ENCODE results near the gene SIN3B.

The SIN3B gene

DNA sequence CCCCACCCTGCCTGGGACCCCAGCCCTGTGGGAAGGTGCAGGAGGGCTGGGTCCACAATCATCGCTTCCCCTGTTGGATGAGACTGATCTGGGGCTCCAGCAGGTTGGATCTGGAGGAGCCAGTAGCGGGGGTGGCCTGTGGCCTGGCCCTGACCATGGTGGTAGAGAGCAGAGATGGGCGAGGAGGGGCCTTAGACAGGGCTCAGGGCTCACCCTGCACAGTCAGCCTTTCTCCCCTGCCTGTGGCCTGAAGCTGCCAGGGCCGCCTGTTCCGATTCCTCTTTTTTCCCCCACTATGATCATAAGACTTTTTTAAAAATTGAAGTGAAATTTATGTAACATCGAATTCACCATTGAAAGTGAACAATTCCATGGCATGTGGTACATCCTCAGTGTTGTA is 18.2 kb downstream of the SIN3B start:
- no peak overlapping the region for H3K9ac ChIP-seq (ENCODE audit: low read length)
- H3K4me2 ChIP-seq (ENCODE audit: low read depth, low read length, poor library complexity, severe bottlenecking) = no peak overlapping the region
- no peaks in the 10 kb centered on the region for H3K79me2 ChIP-seq (ENCODE audit: insufficient read depth, low read length)
- H3K27ac ChIP-seq (ENCODE audit: low read depth, low read length) = no peak overlapping the region
- H3K36me3 ChIP-seq (ENCODE audit: low read length) = no peaks in the 10 kb centered on the region
- H4K20me1 ChIP-seq (ENCODE audit: low read depth, low read length) = no peaks in the 10 kb centered on the region
- TF ChIP-seq, protein P1, sequence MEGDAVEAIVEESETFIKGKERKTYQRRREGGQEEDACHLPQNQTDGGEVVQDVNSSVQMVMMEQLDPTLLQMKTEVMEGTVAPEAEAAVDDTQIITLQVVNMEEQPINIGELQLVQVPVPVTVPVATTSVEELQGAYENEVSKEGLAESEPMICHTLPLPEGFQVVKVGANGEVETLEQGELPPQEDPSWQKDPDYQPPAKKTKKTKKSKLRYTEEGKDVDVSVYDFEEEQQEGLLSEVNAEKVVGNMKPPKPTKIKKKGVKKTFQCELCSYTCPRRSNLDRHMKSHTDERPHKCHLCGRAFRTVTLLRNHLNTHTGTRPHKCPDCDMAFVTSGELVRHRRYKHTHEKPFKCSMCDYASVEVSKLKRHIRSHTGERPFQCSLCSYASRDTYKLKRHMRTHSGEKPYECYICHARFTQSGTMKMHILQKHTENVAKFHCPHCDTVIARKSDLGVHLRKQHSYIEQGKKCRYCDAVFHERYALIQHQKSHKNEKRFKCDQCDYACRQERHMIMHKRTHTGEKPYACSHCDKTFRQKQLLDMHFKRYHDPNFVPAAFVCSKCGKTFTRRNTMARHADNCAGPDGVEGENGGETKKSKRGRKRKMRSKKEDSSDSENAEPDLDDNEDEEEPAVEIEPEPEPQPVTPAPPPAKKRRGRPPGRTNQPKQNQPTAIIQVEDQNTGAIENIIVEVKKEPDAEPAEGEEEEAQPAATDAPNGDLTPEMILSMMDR (IDR thresholded peaks at IDR 0.05; ENCODE audit: insufficient read depth, low read length, poor library complexity, severe bottlenecking) = no peak
- no peak overlapping the region for H2AFZ ChIP-seq (ENCODE audit: low read depth, low read length, severe bottlenecking)
- H3K27me3 ChIP-seq (ENCODE audit: low read length) = no peaks in the 10 kb centered on the region
- no peaks in the 10 kb centered on the region for H3F3A ChIP-seq (ENCODE audit: insufficient read depth)
- no peaks in the 10 kb centered on the region for H3K9me3 ChIP-seq (ENCODE audit: insufficient read depth, low read length)
- H3K9me2 ChIP-seq (replicated peaks; ENCODE audit: insufficient read depth, low read length) = no peaks in the 10 kb centered on the region
- no peak overlapping the region for H3K4me3 ChIP-seq (ENCODE audit: insufficient read depth, low read length, poor library complexity, severe bottlenecking)

- Histone ChIP-seq H3K4me2 (ENCODE audit: low read depth, low read length, poor library complexity, severe bottlenecking) (no peak overlapping the region), H3F3A (ENCODE audit: insufficient read depth) (no peaks in the 10 kb centered on the region), H3K9me3 (ENCODE audit: insufficient read depth, low read length) (no peaks in the 10 kb centered on the region), H3K9ac (ENCODE audit: low read length) (no peak overlapping the region), H3K79me2 (ENCODE audit: insufficient read depth, low read length) (no peaks in the 10 kb centered on the region), H3K36me3 (ENCODE audit: low read length) (no peaks in the 10 kb centered on the region), H3K27me3 (ENCODE audit: low read length) (no peaks in the 10 kb centered on the region), H3K27ac (ENCODE audit: low read depth, low read length) (no peak overlapping the region), H4K20me1 (ENCODE audit: low read depth, low read length) (no peaks in the 10 kb centered on the region), H2AFZ (ENCODE audit: low read depth, low read length, severe bottlenecking) (no peak overlapping the region), H3K9me2 (replicated peaks; ENCODE audit: insufficient read depth, low read length) (no peaks in the 10 kb centered on the region), H3K4me3 (ENCODE audit: insufficient read depth, low read length, poor library complexity, severe bottlenecking) (no peak overlapping the region)
- TF ChIP-seq EZH2phosphoT487 (conservative IDR thresholded peaks at IDR 0.05; ENCODE audit: low read length) = no peak
- TF ChIP-seq, protein P1 (IDR thresholded peaks at IDR 0.05; ENCODE audit: insufficient read depth, low read length, poor library complexity, severe bottlenecking) = no peak
Measured at GRCh38 chr19:16849168-16849567, 20.0 kb downstream of the SIN3B start.

- H3K27me3 ChIP-seq (ENCODE audit: low read length) = no peaks in the 10 kb centered on the region
- H4K20me1 ChIP-seq (ENCODE audit: low read depth, low read length) = no peaks in the 10 kb centered on the region
- no peak overlapping the region for H2AFZ ChIP-seq (ENCODE audit: low read depth, low read length, severe bottlenecking)
- no peak overlapping the region for H3K27ac ChIP-seq (ENCODE audit: low read depth, low read length)
- no peak for TF ChIP-seq EZH2phosphoT487 (conservative IDR thresholded peaks at IDR 0.05; ENCODE audit: low read length)
- TF ChIP-seq, protein P1 (IDR thresholded peaks at IDR 0.05; ENCODE audit: insufficient read depth, low read length, poor library complexity, severe bottlenecking) = no peak
- H3K36me3 ChIP-seq (ENCODE audit: low read length) = no peaks in the 10 kb centered on the region
- H3K9me2 ChIP-seq (replicated peaks; ENCODE audit: insufficient read depth, low read length) = no peaks in the 10 kb centered on the region
- no peak overlapping the region for H3K4me3 ChIP-seq (ENCODE audit: insufficient read depth, low read length, poor library complexity, severe bottlenecking)
- H3K9ac ChIP-seq (ENCODE audit: low read length) = no peak overlapping the region
- no peaks in the 10 kb centered on the region for H3F3A ChIP-seq (ENCODE audit: insufficient read depth)
- H3K9me3 ChIP-seq (ENCODE audit: insufficient read depth, low read length) = no peaks in the 10 kb centered on the region
- H3K4me2 ChIP-seq (ENCODE audit: low read depth, low read length, poor library complexity, severe bottlenecking) = no peak overlapping the region
- H3K79me2 ChIP-seq (ENCODE audit: insufficient read depth, low read length) = no peaks in the 10 kb centered on the region
Measured at GRCh38 chr19:16850133-16850532, 20.9 kb downstream of the SIN3B start.

Measured in SU-DHL-6 (cell line).